ENCODE measurements around the gene BTN3A1.
"Not testable (repeated sequence)": the region's sequence is repeated elsewhere in the genome, so short reads cannot be mapped to it uniquely, and the experiment has no call there.

Gene BTN3A1

GRCh38 chr6:26415036-26415614 is 13.1 kb downstream of the BTN3A1 start:
- no peak for DNase-seq

GRCh38 chr6:26415791-26416190 is 13.7 kb downstream of the BTN3A1 start:
- no peak for DNase-seq

GRCh38 chr6:26416288-26416687 is 14.2 kb downstream of the BTN3A1 start:
- no peak for DNase-seq

- DNase-seq: not testable (repeated sequence)
Measured at GRCh38 chr6:26418077-26418476, 16.0 kb downstream of the BTN3A1 start.

- not testable (repeated sequence) for DNase-seq
Measured at GRCh38 chr6:26418795-26419194, 16.7 kb downstream of the BTN3A1 start.

- peak in 6 of 14 donors; percentile 22 to 52 (median 38) for DNase-seq
Measured at GRCh38 chr6:26420688-26421171, 18.7 kb downstream of the BTN3A1 start.

GRCh38 chr6:26421259-26422144 is 19.4 kb downstream of the BTN3A1 start:
- DNase-seq: peak in 12 of 14 donors; percentile 43 to 79 (median 58)

- no peak for DNase-seq
Measured at GRCh38 chr6:26422329-26422728, 20.3 kb downstream of the BTN3A1 start.

GRCh38 chr6:26426691-26427450 is 24.8 kb downstream of the BTN3A1 start:
- DNase-seq: no peak

GRCh38 chr6:26427451-26427809 is 25.4 kb downstream of the BTN3A1 start:
- no peak for DNase-seq

- DNase-seq: no peak
Measured at GRCh38 chr6:26428206-26428605, 26.1 kb downstream of the BTN3A1 start.

GRCh38 chr6:26430787-26431186 is 28.7 kb downstream of the BTN3A1 start:
- DNase-seq: no peak

- DNase-seq: no peak
Measured at GRCh38 chr6:26431258-26432172, 29.4 kb downstream of the BTN3A1 start.

- DNase-seq: no peak
Measured at GRCh38 chr6:26432627-26433201, 30.6 kb downstream of the BTN3A1 start.

GRCh38 chr6:26433680-26434079 is 31.6 kb downstream of the BTN3A1 start:
- not testable (repeated sequence) for DNase-seq

GRCh38 chr6:26436018-26436417 is 33.9 kb downstream of the BTN3A1 start:
- no peak for DNase-seq

- DNase-seq: no peak
Measured at GRCh38 chr6:26437550-26437949, 35.5 kb downstream of the BTN3A1 start.

- DNase-seq: no peak
Measured at GRCh38 chr6:26438000-26438399, 35.9 kb downstream of the BTN3A1 start.

- DNase-seq: peak in 1 of 14 donors; percentile 16
Measured at GRCh38 chr6:26439151-26440125, 37.4 kb downstream of the BTN3A1 start.

GRCh38 chr6:26440977-26441358 is 38.9 kb downstream of the BTN3A1 start:
- no peak for DNase-seq
